ENCODE data around the gene LIN7A.

Gene LIN7A

DNA sequence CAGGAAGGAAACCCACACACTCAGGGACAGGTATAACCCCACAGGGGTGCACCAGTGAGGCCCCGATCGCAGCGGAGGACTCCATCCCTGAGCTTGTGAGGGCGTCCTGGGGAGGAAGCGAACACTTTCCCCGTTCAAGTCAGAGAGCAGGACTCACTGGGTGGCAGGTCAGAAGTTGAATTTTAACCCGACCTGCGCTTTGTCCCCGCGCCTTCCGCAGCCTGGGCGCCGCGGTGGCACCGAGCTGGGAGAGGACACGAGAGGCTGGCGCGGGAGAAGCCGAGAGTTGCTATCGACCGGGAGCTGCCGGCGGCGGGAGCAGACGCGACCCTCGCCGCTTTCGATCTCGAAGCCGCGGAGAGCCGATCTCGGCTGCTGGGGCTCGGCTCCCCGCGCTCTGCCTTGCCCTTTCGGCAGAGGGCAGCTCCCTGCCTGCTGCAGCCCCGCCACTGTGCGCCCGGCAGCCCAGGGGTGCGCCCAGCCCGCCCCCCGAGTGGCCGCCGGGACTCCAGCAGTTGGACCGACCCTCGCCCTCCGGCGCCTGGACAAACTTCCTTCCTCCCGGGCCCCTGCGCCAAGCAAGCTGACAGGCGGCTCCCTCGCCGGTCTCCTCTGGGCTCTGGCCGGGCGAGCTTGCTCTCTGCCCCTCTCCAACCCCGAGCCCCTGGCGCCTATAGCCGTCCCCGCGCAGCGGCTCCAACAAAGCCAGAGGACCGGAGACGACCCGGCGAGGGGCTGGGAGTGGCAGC is 918 bp downstream of the LIN7A start:
- DNase-seq (ENCODE audit: extremely low read depth, insufficient read length) = peak; percentile 69
- TF ChIP-seq, protein P1, sequence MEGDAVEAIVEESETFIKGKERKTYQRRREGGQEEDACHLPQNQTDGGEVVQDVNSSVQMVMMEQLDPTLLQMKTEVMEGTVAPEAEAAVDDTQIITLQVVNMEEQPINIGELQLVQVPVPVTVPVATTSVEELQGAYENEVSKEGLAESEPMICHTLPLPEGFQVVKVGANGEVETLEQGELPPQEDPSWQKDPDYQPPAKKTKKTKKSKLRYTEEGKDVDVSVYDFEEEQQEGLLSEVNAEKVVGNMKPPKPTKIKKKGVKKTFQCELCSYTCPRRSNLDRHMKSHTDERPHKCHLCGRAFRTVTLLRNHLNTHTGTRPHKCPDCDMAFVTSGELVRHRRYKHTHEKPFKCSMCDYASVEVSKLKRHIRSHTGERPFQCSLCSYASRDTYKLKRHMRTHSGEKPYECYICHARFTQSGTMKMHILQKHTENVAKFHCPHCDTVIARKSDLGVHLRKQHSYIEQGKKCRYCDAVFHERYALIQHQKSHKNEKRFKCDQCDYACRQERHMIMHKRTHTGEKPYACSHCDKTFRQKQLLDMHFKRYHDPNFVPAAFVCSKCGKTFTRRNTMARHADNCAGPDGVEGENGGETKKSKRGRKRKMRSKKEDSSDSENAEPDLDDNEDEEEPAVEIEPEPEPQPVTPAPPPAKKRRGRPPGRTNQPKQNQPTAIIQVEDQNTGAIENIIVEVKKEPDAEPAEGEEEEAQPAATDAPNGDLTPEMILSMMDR (IDR thresholded peaks at IDR 0.05; ENCODE audit: insufficient read depth, low read length, poor library complexity, severe bottlenecking) = no peak
- Histone ChIP-seq H3K4me3 (replicated peaks; ENCODE audit: low read depth, low read length) (peak overlapping the region; percentile 67), H3K36me3 (ENCODE audit: control insufficient read depth, insufficient read depth, low read length) (no peaks in the 10 kb centered on the region), H3K27me3 (replicated peaks; ENCODE audit: control insufficient read depth, insufficient read depth, low read length) (no peaks in the 10 kb centered on the region)

- H3K36me3 ChIP-seq (ENCODE audit: control insufficient read depth, insufficient read depth, low read length) = no peaks in the 10 kb centered on the region
- TF ChIP-seq, protein P1 (IDR thresholded peaks at IDR 0.05; ENCODE audit: insufficient read depth, low read length, poor library complexity, severe bottlenecking) = no peak
- no peaks in the 10 kb centered on the region for H3K27me3 ChIP-seq (replicated peaks; ENCODE audit: control insufficient read depth, insufficient read depth, low read length)
- peak overlapping the region; percentile 67 for H3K4me3 ChIP-seq (replicated peaks; ENCODE audit: low read depth, low read length)
- no peak for DNase-seq (ENCODE audit: extremely low read depth, insufficient read length)
These were observed 1.4 kb downstream of the LIN7A start for GRCh38 chr12:80936353-80936641.

DNA sequence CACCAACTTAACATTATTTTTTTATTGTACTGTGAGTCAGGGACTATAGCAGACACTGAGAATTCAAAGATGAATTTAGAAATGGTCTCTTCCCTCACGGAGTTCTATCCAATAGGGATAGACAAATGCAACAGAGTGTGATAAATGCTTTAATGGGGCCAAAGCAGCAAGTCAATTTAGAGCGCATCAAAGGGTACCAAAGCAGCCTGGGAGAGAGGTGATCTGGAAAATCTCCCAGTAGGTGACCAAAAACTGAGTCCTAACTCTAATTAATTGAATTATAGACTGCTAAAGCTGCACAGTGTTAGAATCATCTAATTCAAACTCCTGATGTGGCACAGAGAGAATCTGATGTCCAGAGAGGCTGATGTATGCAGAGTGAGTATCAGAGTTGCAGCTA is 2.6 kb downstream of the LIN7A start:
- TF ChIP-seq, protein P1 (IDR thresholded peaks at IDR 0.05; ENCODE audit: insufficient read depth, low read length, poor library complexity, severe bottlenecking) = no peak
- H3K4me3 ChIP-seq (replicated peaks; ENCODE audit: low read depth, low read length) = no peak overlapping the region
- no peak for DNase-seq (ENCODE audit: extremely low read depth, insufficient read length)
- no peaks in the 10 kb centered on the region for H3K27me3 ChIP-seq (replicated peaks; ENCODE audit: control insufficient read depth, insufficient read depth, low read length)
- H3K36me3 ChIP-seq (ENCODE audit: control insufficient read depth, insufficient read depth, low read length) = no peaks in the 10 kb centered on the region

DNA sequence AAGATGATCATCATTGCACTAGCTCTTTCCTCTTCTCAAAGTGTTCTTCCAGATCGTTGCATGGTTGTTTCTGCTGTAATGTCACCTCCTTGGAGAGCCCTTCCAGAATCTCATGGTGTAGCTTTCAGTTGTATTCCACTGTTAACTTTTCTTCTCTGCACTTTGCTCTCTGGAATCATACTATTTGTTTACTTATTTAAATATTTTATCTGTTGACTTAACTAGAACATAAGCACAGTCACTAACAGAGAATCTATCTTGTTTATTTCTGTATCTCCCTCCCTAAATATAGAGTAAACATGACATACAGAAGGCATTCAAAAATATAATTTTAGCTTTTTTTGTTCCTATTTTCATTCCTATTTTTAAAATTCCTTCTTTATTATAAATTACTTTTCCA is 11.8 kb downstream of the LIN7A start:
- TF ChIP-seq, protein P1 (IDR thresholded peaks at IDR 0.05; ENCODE audit: insufficient read depth, low read length, poor library complexity, severe bottlenecking) = no peak
- DNase-seq (ENCODE audit: extremely low read depth, insufficient read length) = no peak
- Histone ChIP-seq H3K36me3 (ENCODE audit: control insufficient read depth, insufficient read depth, low read length) (no peaks in the 10 kb centered on the region), H3K27me3 (replicated peaks; ENCODE audit: control insufficient read depth, insufficient read depth, low read length) (no peaks in the 10 kb centered on the region), H3K4me3 (replicated peaks; ENCODE audit: low read depth, low read length) (no peak overlapping the region)

DNA sequence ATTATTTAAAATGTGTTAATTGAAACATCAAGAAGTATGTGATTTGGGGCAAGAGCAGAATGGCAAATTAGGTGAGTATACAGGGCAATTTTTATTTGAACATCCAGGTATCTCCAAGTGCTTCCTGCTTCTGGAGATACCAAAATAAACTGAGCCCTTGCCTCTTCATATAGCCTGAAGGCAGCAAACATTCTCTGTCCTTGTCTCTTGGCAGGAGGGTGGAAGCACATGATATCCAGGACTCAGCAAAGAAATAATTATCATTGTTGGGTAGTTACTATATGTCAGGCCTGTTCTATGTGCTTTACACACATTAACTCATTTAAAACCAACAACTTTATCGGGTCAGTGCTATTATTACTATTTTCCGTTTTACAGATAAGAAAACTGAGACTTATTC is 12.5 kb downstream of the LIN7A start:
- TF ChIP-seq, protein P1 (IDR thresholded peaks at IDR 0.05; ENCODE audit: insufficient read depth, low read length, poor library complexity, severe bottlenecking) = no peak
- Histone ChIP-seq H3K4me3 (replicated peaks; ENCODE audit: low read depth, low read length) (no peak overlapping the region), H3K27me3 (replicated peaks; ENCODE audit: control insufficient read depth, insufficient read depth, low read length) (no peaks in the 10 kb centered on the region), H3K36me3 (ENCODE audit: control insufficient read depth, insufficient read depth, low read length) (no peaks in the 10 kb centered on the region)
- DNase-seq (ENCODE audit: extremely low read depth, insufficient read length) = no peak

DNA sequence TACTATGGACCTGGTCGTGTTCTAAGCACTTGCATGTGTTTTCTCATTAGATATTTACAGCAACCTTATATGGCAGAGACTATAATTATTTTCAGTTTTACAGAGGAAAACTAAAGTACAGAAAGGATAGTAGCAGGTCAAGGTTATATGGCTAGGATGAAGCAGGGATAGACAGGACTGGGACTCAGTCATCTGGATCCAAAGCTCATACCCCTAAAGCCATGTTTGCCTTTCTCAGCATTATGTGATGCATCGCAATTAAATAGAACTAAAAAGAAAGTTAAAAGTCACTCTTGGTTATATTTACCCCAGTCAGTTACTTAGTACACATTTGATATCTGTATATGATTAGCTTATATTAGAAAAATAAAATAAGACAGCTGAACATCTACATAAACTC is 13.3 kb downstream of the LIN7A start:
- no peaks in the 10 kb centered on the region for H3K27me3 ChIP-seq (replicated peaks; ENCODE audit: control insufficient read depth, insufficient read depth, low read length)
- H3K36me3 ChIP-seq (ENCODE audit: control insufficient read depth, insufficient read depth, low read length) = no peaks in the 10 kb centered on the region
- no peak for DNase-seq (ENCODE audit: extremely low read depth, insufficient read length)
- TF ChIP-seq, protein P1 (IDR thresholded peaks at IDR 0.05; ENCODE audit: insufficient read depth, low read length, poor library complexity, severe bottlenecking) = no peak
- H3K4me3 ChIP-seq (replicated peaks; ENCODE audit: low read depth, low read length) = no peak overlapping the region
